CD4-positive, alpha-beta T cell (primary cell): ENCODE measurements around the gene NRXN2. TPM values are rescaled to one million over a fixed set of nuclear protein-coding genes. Genes with fewer than 3 reads are reported as not detected.

Source experiments
- ATAC-seq: fragments of 200-7000 bp; cut with Tn5 transposase; one replicate; pipeline ENCODE4 v1.10.0; 2022; ENCODE audit warnings: mild to moderate bottlenecking; ENCODE audit not compliant: poor library complexity
- CTCF ChIA-PET: fragments of 350-600 bp; sonication (Branson Sonifier 250); formaldehyde crosslinking; loops from one replicate; lab custom pipeline; 2021; ENCODE audit warnings: antibody characterized with exemption, inconsistent platforms; lab: Charles Lee
- POLR2A ChIA-PET: fragments of 350-600 bp; sonication (Branson Sonifier 250); formaldehyde crosslinking; loops from one replicate; lab custom pipeline; 2021; ENCODE audit warnings: antibody characterized with exemption, inconsistent platforms; lab: Charles Lee
- DNase-seq, 14 experiments: peaks; one replicate each; pipeline ENCODE4 v3.0.0-alpha.2; 2013 to 2020; ENCODE audit warnings: mixed read lengths in 2 of 14
- H3K27ac ChIP-seq, 2 donors: one replicate each; pipeline versions ENCODE4 v1.5.1 to v1.7.0; 2013; ENCODE audit warnings: low read length in 2 of 2, low read depth in 1 of 2, mild to moderate bottlenecking in 1 of 2
- H3K27me3 ChIP-seq, 2 experiments: 1 replicate in 1 of 2; 2 replicates in 1 of 2; pipeline versions ENCODE4 v1.6.1 to v1.7.0; 2013; ENCODE audit warnings: low read length in 2 of 2, control low read depth in 1 of 2, mild to moderate bottlenecking in 1 of 2, moderate library complexity in 1 of 2; ENCODE audit not compliant: insufficient read depth in 2 of 2, control insufficient read depth in 1 of 2
- H3K36me3 ChIP-seq: one replicate; pipeline ENCODE4 v1.6.1; 2013; ENCODE audit warnings: low read length, control low read depth; ENCODE audit not compliant: insufficient read depth
- H3K4me1 ChIP-seq: one replicate; pipeline ENCODE4 v1.6.1; 2013; ENCODE audit warnings: low read length, control low read depth; ENCODE audit not compliant: insufficient read depth
- H3K4me3 ChIP-seq: one replicate; pipeline ENCODE4 v1.5.1; 2013; ENCODE audit warnings: mild to moderate bottlenecking, low read length, moderate library complexity
- H3K9me3 ChIP-seq, 2 experiments: 1 replicate in 1 of 2; 2 replicates in 1 of 2; pipeline versions ENCODE4 v1.6.1 to v1.7.0; 2013; ENCODE audit warnings: low read length in 2 of 2, mild to moderate bottlenecking in 2 of 2, control low read depth in 1 of 2, moderate library complexity in 1 of 2; ENCODE audit not compliant: control insufficient read depth in 1 of 2, insufficient read depth in 1 of 2
- H3K27ac Mint-ChIP-seq: one replicate; pipeline ENCODE4 v1.8.0; 2020; ENCODE audit warnings: mixed read lengths
- H3K27me3 Mint-ChIP-seq: one replicate; pipeline ENCODE4 v1.8.0; 2021; ENCODE audit warnings: mixed read lengths
- H3K36me3 Mint-ChIP-seq: one replicate; pipeline ENCODE4 v1.8.0; 2021; ENCODE audit warnings: low read depth, mixed read lengths
- H3K4me1 Mint-ChIP-seq: one replicate; pipeline ENCODE4 v1.8.0; 2021; ENCODE audit warnings: low read depth, mixed read lengths
- H3K4me3 Mint-ChIP-seq: one replicate; pipeline ENCODE4 v1.8.0; 2020; ENCODE audit warnings: mild to moderate bottlenecking, mixed read lengths
- H3K9me3 Mint-ChIP-seq: one replicate; pipeline ENCODE4 v1.8.0; 2020; ENCODE audit warnings: mixed read lengths
- CTCF ChIP-seq: fragments of 200-600 bp; IDR thresholded peaks from one replicate; pipeline ENCODE4 v1.8.0; 2022; ENCODE audit warnings: antibody characterized with exemption, mild to moderate bottlenecking
- intact Hi-C, 2 experiments: fragments of 100-400 bp; cut with DNase I in 1 of 2; cut with micrococcal nuclease in 1 of 2; formaldehyde crosslinking; loops; one replicate each; pipeline versions ENCODE4 v1.15.1 to v1.9.0; 2023 to 2025; cut with DNase I, micrococcal nuclease
- total RNA-seq, 174 experiments: library from RNA in 2 of 174; stranded (reverse) in 2 of 174; gene quantifications; one replicate each; pipeline ENCODE4 v1.2.3 and lab custom pipeline; 2021 to 2026

NRXN2 gene
- total RNA-seq, 2 experiments from 2014 or later = 0.05 to 0.31 TPM

DNA sequence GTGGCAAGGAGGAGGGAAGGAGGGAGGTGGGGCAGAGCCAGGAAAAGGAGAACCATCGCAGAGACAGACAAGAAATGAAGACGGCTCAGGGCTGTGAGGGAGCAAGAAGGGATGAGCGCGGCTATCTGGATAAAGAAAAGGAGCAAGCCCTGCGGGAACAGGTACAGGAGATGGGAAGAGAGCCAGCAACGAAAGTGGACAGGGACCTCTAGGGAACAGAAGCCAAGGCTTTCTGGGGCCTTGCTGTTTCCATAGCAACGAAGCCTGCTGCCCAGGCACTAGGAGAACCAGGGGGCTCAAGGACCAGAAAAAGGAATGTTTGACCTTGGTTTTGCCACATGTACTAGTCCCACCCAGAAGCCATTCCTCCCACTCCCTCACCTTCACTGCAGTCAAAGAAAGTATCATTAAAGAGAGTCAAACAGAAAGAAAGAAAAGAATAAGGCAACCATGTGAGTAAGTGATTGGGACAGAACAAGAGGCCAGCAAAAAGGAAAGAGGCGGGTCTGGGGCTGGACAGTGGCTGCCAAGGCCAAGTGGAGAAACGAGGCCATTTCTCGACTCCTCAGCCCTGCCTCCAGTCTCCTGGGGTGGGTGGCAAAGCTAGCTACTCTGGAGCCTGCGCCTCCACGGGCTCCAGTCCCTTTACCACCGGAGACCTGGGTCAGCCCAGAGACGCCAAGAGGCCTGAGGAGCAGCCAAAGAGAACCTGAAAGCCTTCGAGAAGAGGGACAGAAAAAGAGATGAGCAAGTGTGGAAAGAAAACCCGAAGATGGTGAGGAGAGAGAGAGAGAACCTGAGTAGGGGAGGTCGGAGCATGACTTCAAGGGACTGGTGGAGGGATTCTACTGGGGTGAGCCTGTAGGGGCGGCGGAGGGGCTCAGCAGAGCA lies 35.1 kb downstream of the NRXN2 start:
- Histone ChIP-seq H3K27ac (no peak overlapping the region), H3K9me3 (no peaks in the 10 kb centered on the region), H3K4me1 (peaks cover 11% of the 10 kb centered on the region), H3K36me3 (no peaks in the 10 kb centered on the region), H3K4me3 (no peak overlapping the region), H3K27me3 (peaks cover 4 to 7% of the 10 kb centered on the region in 2 experiments)
- Mint-ChIP-seq H3K9me3 (no peaks in the 10 kb centered on the region), H3K27ac (no peak overlapping the region), H3K27me3 (peaks cover 22% of the 10 kb centered on the region), H3K36me3 (no peaks in the 10 kb centered on the region), H3K4me3 (no peak overlapping the region), H3K4me1 (peaks cover 23% of the 10 kb centered on the region)
- intact Hi-C loops = loop anchor here (1.0 to 5.0 kb wide), 6 partner anchors 35 to 234 kb away; partner anchors contain the start of genes NRXN2 (in 2 of the 2), MEN1 (in 1 of the 2) and PPP2R5B (in 1 of the 2)
- ATAC-seq = no peak
- ChIA-PET POLR2A (interaction anchor here (1.1 to 1.3 kb wide), 6 partner anchors 17 to 123 kb away, joined by 3 to 8 read pairs (median 5); partner anchors contain the start of gene SF1), CTCF (interaction anchor here (0.7 to 2.7 kb wide), 10 partner anchors 10 to 123 kb away, joined by 3 to 28 read pairs (median 6); partner anchors contain the start of genes MEN1, NRXN2 and RASGRP2)
- no peak for TF ChIP-seq CTCF
- DNase-seq = no peak

- Histone ChIP-seq H3K4me1 (peaks cover 11% of the 10 kb centered on the region), H3K9me3 (no peaks in the 10 kb centered on the region), H3K4me3 (no peak overlapping the region), H3K36me3 (no peaks in the 10 kb centered on the region), H3K27ac (no peak overlapping the region), H3K27me3 (peaks cover 4 to 5% of the 10 kb centered on the region in 2 experiments)
- POLR2A ChIA-PET = no interaction called here
- Mint-ChIP-seq H3K4me3 (no peak overlapping the region), H3K27me3 (peaks cover 16% of the 10 kb centered on the region), H3K36me3 (no peaks in the 10 kb centered on the region), H3K27ac (no peak overlapping the region), H3K9me3 (no peaks in the 10 kb centered on the region), H3K4me1 (peaks cover 16% of the 10 kb centered on the region)
- intact Hi-C loops = loop anchor here in 1 of 2 experiments (5.0 kb wide), 2 partner anchors 125 to 235 kb away; partner anchors contain the start of genes MEN1 and PPP2R5B
- ATAC-seq = no peak
- CTCF ChIA-PET = interaction anchor here (2.7 kb wide), 1 partner anchor 55 kb away, joined by 28 read pairs; the partner anchor contains the start of gene RASGRP2
- no peak for DNase-seq
- TF ChIP-seq CTCF = no peak
Observed at GRCh38 chr11:64687204-64687603, 35.8 kb downstream of the NRXN2 start.

- ChIA-PET POLR2A (no interaction called here), CTCF (no interaction called here)
- no peaks in the 10 kb centered on the region for H3K9me3 Mint-ChIP-seq
- no peak for TF ChIP-seq CTCF
- H3K36me3 Mint-ChIP-seq = no peaks in the 10 kb centered on the region
- peaks cover 14% of the 10 kb centered on the region for H3K4me1 Mint-ChIP-seq
- intact Hi-C loops = loop anchor here in 1 of 2 experiments (5.0 kb wide), 2 partner anchors 126 to 236 kb away; partner anchors contain the start of genes MEN1 and PPP2R5B
- Histone ChIP-seq H3K4me1 (peaks cover 11% of the 10 kb centered on the region), H3K27ac (no peak overlapping the region), H3K36me3 (no peaks in the 10 kb centered on the region), H3K9me3 (no peaks in the 10 kb centered on the region), H3K4me3 (no peak overlapping the region), H3K27me3 (peaks cover 0 to 4% of the 10 kb centered on the region in 2 experiments)
- H3K27ac Mint-ChIP-seq = no peak overlapping the region
- ATAC-seq = no peak
- no peak overlapping the region for H3K4me3 Mint-ChIP-seq
- DNase-seq = no peak
- peaks cover 10% of the 10 kb centered on the region for H3K27me3 Mint-ChIP-seq
Observed at GRCh38 chr11:64686466-64687170, 36.4 kb downstream of the NRXN2 start.
